ENCODE data around the gene UTP14C. TPM values are rescaled to one million over a fixed set of nuclear protein-coding genes. Genes with fewer than 3 reads are reported as not detected.
"Not testable (repeated sequence)": the region's sequence is repeated elsewhere in the genome, so short reads cannot be mapped to it uniquely, and the experiment has no call there.

The UTP14C gene
- total RNA-seq, 1 donor from 2014 or later, result 5.9 TPM

GRCh38 chr13:52048516-52048915, 24.0 kb downstream of the UTP14C start:
- Histone ChIP-seq H3K9me3 (no peaks in the 10 kb centered on the region), H3K36me3 (no peaks in the 10 kb centered on the region), H3K4me3 (no peak overlapping the region), H3K4me1 (no peaks in the 10 kb centered on the region), H3K27me3 (no peaks in the 10 kb centered on the region), H3K27ac (no peak overlapping the region)
- DNase-seq (ENCODE audit: extremely low spot score in 2 of 2), result no peak
- TF ChIP-seq POLR2A (IDR thresholded peaks at IDR 0.05), result no peak
- no peak for TF ChIP-seq CTCF (IDR thresholded peaks at IDR 0.05)
- no peak for TF ChIP-seq POLR2AphosphoS5 (IDR thresholded peaks at IDR 0.05; ENCODE audit: insufficient read depth in 1 of 2, low read depth in 1 of 2)
- intact Hi-C loops (cut with DNase I), result no loop called here

GRCh38 chr13:52051400-52051799, 26.9 kb downstream of the UTP14C start:
- Histone ChIP-seq H3K9me3 (no peaks in the 10 kb centered on the region), H3K27me3 (no peaks in the 10 kb centered on the region), H3K4me1 (no peaks in the 10 kb centered on the region), H3K4me3 (no peak overlapping the region), H3K36me3 (no peaks in the 10 kb centered on the region), H3K27ac (no peak overlapping the region)
- intact Hi-C loops (cut with DNase I), result no loop called here
- DNase-seq (ENCODE audit: extremely low spot score in 2 of 2), result no peak
- TF ChIP-seq POLR2A (IDR thresholded peaks at IDR 0.05) (no peak), CTCF (IDR thresholded peaks at IDR 0.05) (no peak), POLR2AphosphoS5 (IDR thresholded peaks at IDR 0.05; ENCODE audit: insufficient read depth in 1 of 2, low read depth in 1 of 2) (no peak)

GRCh38 chr13:52053460-52053859, 29.0 kb downstream of the UTP14C start:
- DNase-seq (ENCODE audit: extremely low spot score in 2 of 2), result no peak
- intact Hi-C loops (cut with DNase I), result no loop called here
- Histone ChIP-seq H3K27me3 (no peaks in the 10 kb centered on the region), H3K9me3 (no peaks in the 10 kb centered on the region), H3K4me1 (no peaks in the 10 kb centered on the region), H3K36me3 (no peaks in the 10 kb centered on the region), H3K27ac (no peak overlapping the region), H3K4me3 (no peak overlapping the region)
- TF ChIP-seq POLR2A (IDR thresholded peaks at IDR 0.05) (no peak), CTCF (IDR thresholded peaks at IDR 0.05) (no peak), POLR2AphosphoS5 (IDR thresholded peaks at IDR 0.05; ENCODE audit: insufficient read depth in 1 of 2, low read depth in 1 of 2) (no peak)

- intact Hi-C loops (cut with DNase I); H3K4me3 ChIP-seq; DNase-seq (ENCODE audit: extremely low spot score in 2 of 2); H3K27ac ChIP-seq; H3K27me3 ChIP-seq; H3K4me1 ChIP-seq; H3K36me3 ChIP-seq; H3K9me3 ChIP-seq: not testable (repeated sequence)
Observed at GRCh38 chr13:52061064-52061463, 36.6 kb downstream of the UTP14C start.

- TF ChIP-seq POLR2AphosphoS5 (IDR thresholded peaks at IDR 0.05; ENCODE audit: insufficient read depth in 1 of 2, low read depth in 1 of 2) (peak in 1 of 2 donors; percentile 41), POLR2A (IDR thresholded peaks at IDR 0.05) (no peak)
- no peak overlapping the region for H3K27ac ChIP-seq
- no peaks in the 10 kb centered on the region for H3K9me3 ChIP-seq
- H3K4me3 ChIP-seq, result no peak overlapping the region
- DNase-seq (ENCODE audit: extremely low spot score in 2 of 2), result no peak
- no peaks in the 10 kb centered on the region for H3K27me3 ChIP-seq
- intact Hi-C loops (cut with DNase I), result no loop called here
- no peaks in the 10 kb centered on the region for H3K36me3 ChIP-seq
- no peaks in the 10 kb centered on the region for H3K4me1 ChIP-seq
Observed at GRCh38 chr13:52061587-52061986, 37.1 kb downstream of the UTP14C start.

- Histone ChIP-seq H3K9me3 (peaks cover 15% of the 10 kb centered on the region), H3K27me3 (no peaks in the 10 kb centered on the region), H3K4me1 (no peaks in the 10 kb centered on the region), H3K27ac (no peak overlapping the region), H3K4me3 (no peak overlapping the region), H3K36me3 (no peaks in the 10 kb centered on the region)
- intact Hi-C loops (cut with DNase I), result no loop called here
- no peak for DNase-seq (ENCODE audit: extremely low spot score in 2 of 2)
- TF ChIP-seq POLR2AphosphoS5 (IDR thresholded peaks at IDR 0.05; ENCODE audit: insufficient read depth in 1 of 2, low read depth in 1 of 2) (no peak), CTCF (IDR thresholded peaks at IDR 0.05) (no peak), POLR2A (IDR thresholded peaks at IDR 0.05) (no peak)
Observed at GRCh38 chr13:52067237-52067636, 42.7 kb downstream of the UTP14C start.

Data from vagina (tissue), 2 donors.